Neural cell (in vitro differentiated cells): Measurements from ENCODE around the gene NPR3.

Experiments
- CTCF ChIP-seq: fragments of 450-650 bp; IDR thresholded peaks from 2 replicates; pipeline ENCODE4 v1.5.1; 2014; ENCODE audit warnings: antibody characterized with exemption, mild to moderate bottlenecking, moderate library complexity; ENCODE audit not compliant: poor library complexity, severe bottlenecking
- EP300 ChIP-seq: fragments of 450-650 bp; conservative IDR thresholded peaks from 2 replicates; pipeline ENCODE4 v1.6.1; 2014; ENCODE audit warnings: antibody characterized with exemption, mild to moderate bottlenecking, moderate library complexity; ENCODE audit not compliant: poor library complexity, severe bottlenecking
- MXI1 ChIP-seq: fragments of 450-650 bp; conservative IDR thresholded peaks from 2 replicates; pipeline ENCODE4 v1.6.1; 2014; ENCODE audit warnings: antibody characterized with exemption, mild to moderate bottlenecking; ENCODE audit not compliant: poor library complexity, severe bottlenecking
- POLR2AphosphoS5 ChIP-seq: IDR thresholded peaks from 2 replicates; pipeline ENCODE4 v1.6.1; 2012
- REST ChIP-seq: IDR thresholded peaks from 2 replicates; pipeline ENCODE4 v1.6.1; 2012; ENCODE audit warnings: borderline replicate concordance
- TAF1 ChIP-seq: IDR thresholded peaks from 2 replicates; pipeline ENCODE4 v1.6.1; 2012; ENCODE audit warnings: low read depth

DNA sequence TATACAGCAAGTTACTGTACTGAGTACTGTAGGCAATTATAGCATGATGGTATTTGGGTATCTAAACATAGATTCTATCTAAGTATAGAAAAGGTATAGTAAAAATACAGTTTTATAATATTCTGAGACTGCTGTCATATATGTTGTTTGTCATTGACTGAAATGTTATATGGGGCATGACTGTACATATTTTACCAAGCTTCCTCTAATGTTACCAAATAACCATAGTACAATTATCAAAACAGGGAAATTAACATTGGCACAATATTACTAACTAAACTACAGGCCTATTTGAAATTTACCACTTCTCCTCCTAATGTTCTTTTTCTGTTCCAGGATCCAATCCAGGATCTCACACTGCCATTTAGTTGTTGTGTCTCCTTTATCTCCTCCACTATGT, 18.5 kb downstream of the NPR3 start:
- TF ChIP-seq TAF1 (no peak), REST (no peak), EP300 (no peak), CTCF (no peak), POLR2AphosphoS5 (no peak), MXI1 (no peak)
